ENCODE results near the gene SPG7.

SPG7 gene

GRCh38 chr16:89506113-89506504 lies 2.1 kb upstream of the SPG7 start:
- Histone ChIP-seq H3K23ac (ENCODE audit: low read length in 2 of 2) (no peak overlapping the region), H3K4me3 (ENCODE audit: insufficient read depth in 1 of 2, low read depth in 1 of 2, low read length in 2 of 2) (peak overlapping the region in 1 of 2 experiments; percentile 24), H2BK5ac (ENCODE audit: low read depth, low read length, poor library complexity, severe bottlenecking) (no peak overlapping the region), H3K14ac (ENCODE audit: low read length in 2 of 2) (no peak overlapping the region), H4K8ac (ENCODE audit: low read length) (peak overlapping the region; percentile 67), H3K18ac (ENCODE audit: low read depth in 1 of 2, low read length in 2 of 2) (peak overlapping the region; percentile 78 to 86), H3K9ac (ENCODE audit: low read length) (peak overlapping the region; percentile 68), H3K79me1 (replicated peaks; ENCODE audit: low read length, poor library complexity, severe bottlenecking) (peaks cover 15% of the 10 kb centered on the region), H2BK120ac (ENCODE audit: low read depth, low read length) (peak overlapping the region; percentile 91), H3K4me2 (ENCODE audit: low read length, poor library complexity, severe bottlenecking) (no peak overlapping the region), H3K4me1 (ENCODE audit: control insufficient read depth, insufficient read depth, low read depth, low read length) (peaks cover 37% of the 10 kb centered on the region), H2BK12ac (ENCODE audit: low read length in 2 of 2) (peak overlapping the region; percentile 42 to 44), H4K91ac (ENCODE audit: low read length) (peak overlapping the region; percentile 77), H3K36me3 (ENCODE audit: control insufficient read depth in 1 of 2, insufficient read depth in 2 of 2, low read depth in 1 of 2, low read length in 2 of 2) (peaks cover 6 to 9% of the 10 kb centered on the region in 2 experiments), H3K27me3 (ENCODE audit: control insufficient read depth in 1 of 2, insufficient read depth in 1 of 2, low read length in 2 of 2) (no peaks in the 10 kb centered on the region), H2AK5ac (ENCODE audit: low read length, severe bottlenecking) (peak overlapping the region; percentile 33), H2AFZ (ENCODE audit: low read depth, low read length) (no peak overlapping the region), H3K27ac (ENCODE audit: low read length, poor library complexity, severe bottlenecking) (no peak overlapping the region), H3K9me3 (ENCODE audit: control insufficient read depth, low read length) (no peaks in the 10 kb centered on the region), H2BK15ac (ENCODE audit: low read depth, poor library complexity, severe bottlenecking) (peak overlapping the region; percentile 44), H3K4ac (ENCODE audit: low read depth in 1 of 2, low read length in 2 of 2) (peak overlapping the region; percentile 34 to 69)
- 93% methylated on average over 4 of the region's 4 CpGs for WGBS
- no peak for DNase-seq

GRCh38 chr16:89506791-89507191 lies 1.4 kb upstream of the SPG7 start:
- H2BK120ac ChIP-seq (ENCODE audit: low read depth, low read length): peak overlapping the region; percentile 7
- peak overlapping the region; percentile 23 for H2AK5ac ChIP-seq (ENCODE audit: low read length, severe bottlenecking)
- peak overlapping the region; percentile 57 for H4K8ac ChIP-seq (ENCODE audit: low read length)
- peak overlapping the region in 1 of 2 experiments; percentile 37 for H3K18ac ChIP-seq (ENCODE audit: low read depth in 1 of 2, low read length in 2 of 2)
- no peak overlapping the region for H3K4me2 ChIP-seq (ENCODE audit: low read length, poor library complexity, severe bottlenecking)
- no peaks in the 10 kb centered on the region for H3K27me3 ChIP-seq (ENCODE audit: control insufficient read depth in 1 of 2, insufficient read depth in 1 of 2, low read length in 2 of 2)
- H3K79me1 ChIP-seq (replicated peaks; ENCODE audit: low read length, poor library complexity, severe bottlenecking): peaks cover 18% of the 10 kb centered on the region
- H3K9ac ChIP-seq (ENCODE audit: low read length): peak overlapping the region; percentile 97
- H2BK5ac ChIP-seq (ENCODE audit: low read depth, low read length, poor library complexity, severe bottlenecking): no peak overlapping the region
- peak overlapping the region; percentile 51 to 98 for H2BK12ac ChIP-seq (ENCODE audit: low read length in 2 of 2)
- H3K4me3 ChIP-seq (ENCODE audit: insufficient read depth in 1 of 2, low read depth in 1 of 2, low read length in 2 of 2): peak overlapping the region in 1 of 2 experiments; percentile 94
- H3K9me3 ChIP-seq (ENCODE audit: control insufficient read depth, low read length): no peaks in the 10 kb centered on the region
- H3K27ac ChIP-seq (ENCODE audit: low read length, poor library complexity, severe bottlenecking): no peak overlapping the region
- no peak overlapping the region for H2AFZ ChIP-seq (ENCODE audit: low read depth, low read length)
- H4K91ac ChIP-seq (ENCODE audit: low read length): peak overlapping the region; percentile 93
- peak overlapping the region; percentile 12 for H2BK15ac ChIP-seq (ENCODE audit: low read depth, poor library complexity, severe bottlenecking)
- no peak overlapping the region for H3K23ac ChIP-seq (ENCODE audit: low read length in 2 of 2)
- no peak for DNase-seq
- H3K14ac ChIP-seq (ENCODE audit: low read length in 2 of 2): no peak overlapping the region
- WGBS: 86% methylated on average over 14 of the region's 15 CpGs
- peak overlapping the region in 1 of 2 experiments; percentile 99 for H3K4ac ChIP-seq (ENCODE audit: low read depth in 1 of 2, low read length in 2 of 2)
- peaks cover 37% of the 10 kb centered on the region for H3K4me1 ChIP-seq (ENCODE audit: control insufficient read depth, insufficient read depth, low read depth, low read length)
- H3K36me3 ChIP-seq (ENCODE audit: control insufficient read depth in 1 of 2, insufficient read depth in 2 of 2, low read depth in 1 of 2, low read length in 2 of 2): peaks cover 12 to 16% of the 10 kb centered on the region in 2 experiments

GRCh38 chr16:89507214-89507833 lies 879 bp upstream of the SPG7 start:
- H2BK120ac ChIP-seq (ENCODE audit: low read depth, low read length): peak overlapping the region; percentile 7
- H2BK12ac ChIP-seq (ENCODE audit: low read length in 2 of 2): peak overlapping the region; percentile 75 to 98
- peak overlapping the region; percentile 62 to 98 for H3K18ac ChIP-seq (ENCODE audit: low read depth in 1 of 2, low read length in 2 of 2)
- H3K14ac ChIP-seq (ENCODE audit: low read length in 2 of 2): peak overlapping the region in 1 of 2 experiments; percentile 94
- H3K36me3 ChIP-seq (ENCODE audit: control insufficient read depth in 1 of 2, insufficient read depth in 2 of 2, low read depth in 1 of 2, low read length in 2 of 2): peaks cover 17 to 20% of the 10 kb centered on the region in 2 experiments
- peak overlapping the region; percentile 70 to 94 for H3K4me3 ChIP-seq (ENCODE audit: insufficient read depth in 1 of 2, low read depth in 1 of 2, low read length in 2 of 2)
- peak overlapping the region; percentile 79 for H4K8ac ChIP-seq (ENCODE audit: low read length)
- H2BK5ac ChIP-seq (ENCODE audit: low read depth, low read length, poor library complexity, severe bottlenecking): no peak overlapping the region
- H4K91ac ChIP-seq (ENCODE audit: low read length): peak overlapping the region; percentile 93
- H3K4ac ChIP-seq (ENCODE audit: low read depth in 1 of 2, low read length in 2 of 2): peak overlapping the region; percentile 10 to 99
- peak overlapping the region; percentile 82 for H2BK15ac ChIP-seq (ENCODE audit: low read depth, poor library complexity, severe bottlenecking)
- H3K27me3 ChIP-seq (ENCODE audit: control insufficient read depth in 1 of 2, insufficient read depth in 1 of 2, low read length in 2 of 2): no peaks in the 10 kb centered on the region
- H3K9ac ChIP-seq (ENCODE audit: low read length): peak overlapping the region; percentile 97
- 18% methylated on average over 35 of the region's 42 CpGs for WGBS
- no peak for DNase-seq
- H3K4me1 ChIP-seq (ENCODE audit: control insufficient read depth, insufficient read depth, low read depth, low read length): peaks cover 32% of the 10 kb centered on the region
- H3K23ac ChIP-seq (ENCODE audit: low read length in 2 of 2): peak overlapping the region in 1 of 2 experiments; percentile 87
- no peak overlapping the region for H3K27ac ChIP-seq (ENCODE audit: low read length, poor library complexity, severe bottlenecking)
- peak overlapping the region; percentile 80 for H2AFZ ChIP-seq (ENCODE audit: low read depth, low read length)
- peaks cover 17% of the 10 kb centered on the region for H3K79me1 ChIP-seq (replicated peaks; ENCODE audit: low read length, poor library complexity, severe bottlenecking)
- no peaks in the 10 kb centered on the region for H3K9me3 ChIP-seq (ENCODE audit: control insufficient read depth, low read length)
- peak overlapping the region; percentile 23 for H2AK5ac ChIP-seq (ENCODE audit: low read length, severe bottlenecking)
- peak overlapping the region; percentile 92 for H3K4me2 ChIP-seq (ENCODE audit: low read length, poor library complexity, severe bottlenecking)

GRCh38 chr16:89510526-89510925 lies 2.3 kb downstream of the SPG7 start:
- Histone ChIP-seq H3K9me3 (ENCODE audit: control insufficient read depth, low read length) (no peaks in the 10 kb centered on the region), H2AK5ac (ENCODE audit: low read length, severe bottlenecking) (peak overlapping the region; percentile 22), H3K23ac (ENCODE audit: low read length in 2 of 2) (no peak overlapping the region), H2BK120ac (ENCODE audit: low read depth, low read length) (no peak overlapping the region), H3K4me3 (ENCODE audit: insufficient read depth in 1 of 2, low read depth in 1 of 2, low read length in 2 of 2) (no peak overlapping the region), H3K4me2 (ENCODE audit: low read length, poor library complexity, severe bottlenecking) (no peak overlapping the region), H2BK15ac (ENCODE audit: low read depth, poor library complexity, severe bottlenecking) (no peak overlapping the region), H3K36me3 (ENCODE audit: control insufficient read depth in 1 of 2, insufficient read depth in 2 of 2, low read depth in 1 of 2, low read length in 2 of 2) (peaks cover 40 to 45% of the 10 kb centered on the region in 2 experiments), H2BK12ac (ENCODE audit: low read length in 2 of 2) (no peak overlapping the region), H3K27me3 (ENCODE audit: control insufficient read depth in 1 of 2, insufficient read depth in 1 of 2, low read length in 2 of 2) (no peaks in the 10 kb centered on the region), H3K4me1 (ENCODE audit: control insufficient read depth, insufficient read depth, low read depth, low read length) (peaks cover 25% of the 10 kb centered on the region), H3K79me1 (replicated peaks; ENCODE audit: low read length, poor library complexity, severe bottlenecking) (peaks cover 23% of the 10 kb centered on the region), H4K8ac (ENCODE audit: low read length) (no peak overlapping the region), H3K4ac (ENCODE audit: low read depth in 1 of 2, low read length in 2 of 2) (no peak overlapping the region), H3K9ac (ENCODE audit: low read length) (peak overlapping the region; percentile 44), H2BK5ac (ENCODE audit: low read depth, low read length, poor library complexity, severe bottlenecking) (peak overlapping the region; percentile 10), H3K14ac (ENCODE audit: low read length in 2 of 2) (no peak overlapping the region), H2AFZ (ENCODE audit: low read depth, low read length) (no peak overlapping the region), H4K91ac (ENCODE audit: low read length) (no peak overlapping the region), H3K27ac (ENCODE audit: low read length, poor library complexity, severe bottlenecking) (no peak overlapping the region), H3K18ac (ENCODE audit: low read depth in 1 of 2, low read length in 2 of 2) (no peak overlapping the region)
- 97% methylated on average over 9 of the region's 9 CpGs for whole genome bisulfite sequencing
- DNase-seq: no peak
